Islet of Langerhans (tissue), 1 donor: ENCODE data around the gene C12orf42.

Experiments used
- FAIRE-seq: peaks from one replicate; lab custom pipeline; 2011; peaks lifted over from hg19 to GRCh38; lab: Jason Lieb, UNC

The C12orf42 gene

DNA sequence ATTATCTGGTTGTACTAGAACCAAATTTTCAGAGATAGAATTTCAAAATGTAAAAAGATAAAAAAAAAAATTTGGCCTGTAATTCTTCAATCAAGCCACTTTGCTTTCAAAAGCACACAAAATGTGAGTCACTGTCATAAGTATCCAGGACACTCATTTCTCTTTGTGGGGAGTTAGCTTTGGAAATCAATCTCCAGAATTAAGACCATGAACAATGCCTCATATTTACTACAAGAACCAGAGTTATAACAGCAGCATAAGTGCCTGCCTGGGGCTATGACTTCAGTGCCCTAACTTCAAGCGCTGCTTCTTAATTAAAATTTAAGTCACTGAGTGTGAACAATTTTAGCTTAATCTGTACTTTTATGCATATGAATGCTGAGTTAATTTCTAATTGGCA is 162.1 kb downstream of the C12orf42 start:
- FAIRE-seq = no peak

DNA sequence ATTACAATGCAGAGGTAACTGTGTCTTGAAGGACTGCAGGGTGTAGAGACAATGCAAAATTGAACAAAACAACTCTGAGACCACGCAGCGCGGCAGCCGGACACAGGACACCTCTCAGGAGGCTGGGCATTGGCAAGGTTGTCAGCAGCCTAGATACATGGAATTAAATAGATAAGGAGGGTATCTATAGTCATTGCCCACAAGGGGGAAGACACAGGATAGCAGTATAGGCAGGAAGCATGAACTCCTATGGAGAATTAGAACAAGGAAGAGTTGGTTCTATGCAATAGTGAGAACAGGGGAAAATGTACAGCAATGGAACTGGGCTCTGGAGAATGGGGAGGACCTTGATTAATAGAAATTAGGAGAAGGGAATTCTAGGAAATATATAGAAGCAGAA is 164.1 kb downstream of the C12orf42 start:
- FAIRE-seq = no peak

DNA sequence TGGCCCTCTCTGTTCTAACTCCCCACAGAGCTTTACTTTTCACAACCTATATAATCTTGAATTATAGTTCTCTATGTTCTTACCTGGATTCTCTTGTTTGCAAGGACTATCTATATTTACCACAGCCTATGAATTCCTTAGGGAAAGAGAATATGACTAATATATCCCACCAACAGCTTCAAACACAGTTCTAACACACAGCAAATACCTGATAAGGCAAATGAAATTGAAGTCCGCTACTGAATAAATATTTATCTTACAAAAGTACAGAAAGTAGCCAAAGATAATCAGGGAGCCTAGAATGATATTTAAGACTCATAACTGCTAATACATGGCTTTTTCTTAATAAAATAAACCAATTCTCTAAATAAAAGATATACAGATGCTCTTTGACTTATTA is 165.1 kb downstream of the C12orf42 start:
- no peak for FAIRE-seq

DNA sequence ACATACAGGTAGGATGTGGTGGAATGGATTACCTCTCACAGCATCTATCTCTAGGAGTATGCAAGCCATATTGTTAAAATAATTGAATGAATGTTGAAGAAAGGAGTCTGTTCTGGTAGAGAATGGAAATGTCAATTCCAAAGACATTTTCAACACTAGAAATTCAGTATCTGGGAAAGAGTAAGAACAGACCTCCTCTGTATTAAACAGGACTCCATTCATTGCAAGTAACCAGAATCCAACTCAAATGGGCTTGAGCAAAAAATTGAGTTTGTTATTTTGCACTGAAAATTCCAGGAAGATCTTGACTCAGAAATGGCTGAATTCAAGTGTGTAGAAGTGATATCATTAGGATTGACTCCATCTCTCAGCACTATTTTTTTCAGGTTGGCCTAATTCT is 168.1 kb downstream of the C12orf42 start:
- FAIRE-seq = no peak

DNA sequence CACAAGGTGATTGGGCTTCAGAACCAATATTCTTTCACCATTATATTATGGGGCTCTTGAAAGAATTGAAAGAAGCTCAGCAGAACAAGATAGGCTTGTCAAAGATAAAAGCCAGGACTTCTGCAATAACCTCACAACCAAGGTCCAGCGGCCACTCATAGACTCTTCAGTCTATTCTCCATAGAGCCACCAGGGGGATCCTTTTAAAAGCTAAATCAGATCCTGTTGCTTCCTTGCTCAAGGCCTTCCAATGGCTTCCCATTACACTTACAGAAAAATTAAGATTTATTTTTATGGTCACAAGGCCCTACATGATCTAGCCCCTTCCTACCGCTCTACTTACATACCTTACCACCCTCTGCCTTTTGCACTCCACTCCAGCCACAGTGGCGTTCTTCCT is 169.6 kb downstream of the C12orf42 start:
- no peak for FAIRE-seq

DNA sequence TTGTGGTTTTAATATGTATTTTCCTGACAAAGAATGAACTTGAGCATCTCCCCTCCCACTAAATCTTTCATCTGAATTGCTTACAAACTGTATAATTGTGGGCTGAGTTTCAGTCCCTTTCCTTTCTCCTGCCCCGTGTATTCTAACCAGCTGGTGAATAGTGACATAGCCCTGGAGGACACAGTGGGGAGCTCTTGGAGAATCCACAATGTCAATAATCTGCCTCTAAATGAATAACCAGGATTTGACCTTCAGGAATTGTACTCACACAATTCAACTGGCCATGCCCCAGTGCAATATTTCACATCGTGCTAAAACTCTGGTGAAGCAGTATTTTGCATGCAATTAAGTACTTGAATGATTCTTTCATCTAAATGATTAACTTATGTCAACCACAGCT is 177.2 kb downstream of the C12orf42 start:
- FAIRE-seq = no peak

DNA sequence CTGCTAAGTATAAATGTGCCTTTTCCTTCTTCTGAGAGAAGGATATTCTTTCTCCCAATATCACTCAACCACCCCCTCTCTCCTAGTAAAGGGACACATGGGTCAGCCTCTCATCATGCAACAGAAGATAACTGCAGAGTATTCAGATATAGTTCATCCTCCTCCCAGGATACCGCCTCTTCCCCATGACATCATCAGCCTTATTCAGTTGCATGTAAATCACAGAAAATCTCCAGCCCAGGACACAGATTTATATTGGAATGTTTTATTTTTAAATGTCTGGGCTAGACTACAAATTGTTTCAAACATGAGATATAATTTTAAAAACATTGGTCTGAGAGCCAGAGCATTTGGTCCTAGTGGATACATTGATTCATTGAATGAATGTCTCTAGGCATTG is 178.5 kb downstream of the C12orf42 start:
- FAIRE-seq = no peak

DNA sequence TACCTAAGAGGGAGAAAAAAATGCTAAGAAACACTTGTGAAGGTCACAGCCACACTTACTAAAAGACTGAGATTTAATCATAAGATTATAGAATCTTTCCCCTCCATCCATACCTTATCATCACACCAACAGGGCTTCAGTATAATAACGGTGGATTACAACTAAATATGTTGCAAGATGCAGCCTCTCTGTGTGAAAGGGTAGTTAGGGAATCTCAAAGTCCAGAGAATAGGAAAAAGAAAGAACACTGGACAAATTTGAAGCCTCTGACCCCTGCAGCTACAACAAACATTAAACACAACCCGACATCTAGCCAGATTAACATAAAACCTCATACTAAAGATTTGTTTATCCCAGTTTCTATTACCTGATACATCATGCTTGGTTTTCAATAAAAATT is 181.0 kb downstream of the C12orf42 start:
- FAIRE-seq = no peak

DNA sequence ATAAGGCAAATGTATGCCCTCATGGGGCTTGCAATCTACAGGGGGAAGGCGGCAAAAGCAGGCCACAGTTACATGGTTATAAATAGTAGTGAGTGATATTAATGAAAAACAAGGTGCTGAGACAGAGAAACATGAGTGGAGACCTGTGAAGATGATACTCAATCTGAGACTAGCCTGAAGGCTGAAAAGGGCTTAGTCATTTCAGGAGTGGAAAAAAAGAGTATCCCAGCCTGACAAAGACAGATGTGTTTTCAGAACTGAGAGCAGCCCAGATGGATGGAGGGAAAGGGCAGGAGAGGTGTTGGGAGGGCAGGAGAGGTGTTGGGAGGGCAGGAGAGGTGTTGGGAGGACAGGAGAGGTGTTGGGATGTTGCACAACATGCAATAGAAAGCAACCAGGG is 181.9 kb downstream of the C12orf42 start:
- no peak for FAIRE-seq

DNA sequence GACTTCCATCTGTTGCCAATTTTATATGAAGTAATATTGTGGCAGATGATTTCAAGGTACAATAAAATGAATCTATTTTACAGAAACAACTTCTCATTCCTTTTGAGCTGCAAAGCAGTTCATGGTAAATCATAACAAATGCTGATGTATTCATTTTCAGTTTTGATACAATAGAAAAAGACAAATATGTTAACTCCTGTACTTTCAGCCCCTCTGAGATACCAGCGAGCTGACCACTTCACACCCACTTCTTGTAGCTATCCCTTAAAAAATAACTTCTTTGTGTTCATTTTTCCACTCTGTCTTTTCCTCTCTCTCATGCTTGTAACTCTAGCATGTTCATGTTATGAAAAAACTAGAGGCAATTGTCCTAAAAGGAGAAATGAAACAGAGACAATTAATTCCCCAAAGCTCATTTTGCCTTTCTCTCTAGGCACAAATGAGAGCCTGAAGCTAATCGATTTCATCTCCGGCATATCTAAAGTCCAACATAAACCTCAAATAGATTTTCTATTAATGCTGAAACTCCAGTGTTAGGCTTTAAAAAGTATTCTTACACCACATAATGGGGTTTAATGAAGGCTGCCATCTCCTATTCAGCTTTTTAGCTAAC is 182.9 kb downstream of the C12orf42 start:
- no peak for FAIRE-seq

DNA sequence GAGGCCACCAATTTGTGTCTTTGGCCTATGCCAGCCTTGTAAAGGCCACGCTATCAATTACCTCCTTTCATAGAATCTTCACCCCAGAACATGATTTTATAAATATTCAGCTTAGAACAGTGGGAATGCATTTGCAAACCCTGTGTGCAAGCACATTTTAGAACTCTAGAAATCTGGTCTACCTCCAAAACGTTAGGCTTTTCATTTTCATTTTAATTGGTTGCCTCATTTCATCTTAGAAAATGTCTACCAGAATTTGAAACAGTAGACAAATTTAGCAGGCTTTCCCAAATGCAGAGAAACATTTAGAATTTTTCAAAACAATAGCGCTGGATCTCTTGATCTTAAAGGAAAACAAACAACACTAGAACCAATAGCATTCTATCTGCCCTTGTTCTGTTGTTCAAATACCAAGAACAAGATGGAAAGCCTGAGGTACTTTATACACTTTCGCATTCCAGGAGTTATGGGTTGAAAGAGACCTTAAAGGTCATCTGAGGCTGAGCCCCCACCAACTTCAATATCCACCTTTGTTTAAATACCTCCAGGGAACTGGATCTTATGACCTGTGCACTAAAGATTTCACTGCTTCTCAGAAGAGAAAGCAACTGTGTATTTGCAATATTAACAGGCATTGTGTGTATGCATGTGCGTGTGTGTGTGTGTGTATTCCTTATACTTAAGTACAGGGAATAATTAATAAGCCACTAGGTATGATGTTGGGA is 185.1 kb downstream of the C12orf42 start:
- FAIRE-seq = no peak

DNA sequence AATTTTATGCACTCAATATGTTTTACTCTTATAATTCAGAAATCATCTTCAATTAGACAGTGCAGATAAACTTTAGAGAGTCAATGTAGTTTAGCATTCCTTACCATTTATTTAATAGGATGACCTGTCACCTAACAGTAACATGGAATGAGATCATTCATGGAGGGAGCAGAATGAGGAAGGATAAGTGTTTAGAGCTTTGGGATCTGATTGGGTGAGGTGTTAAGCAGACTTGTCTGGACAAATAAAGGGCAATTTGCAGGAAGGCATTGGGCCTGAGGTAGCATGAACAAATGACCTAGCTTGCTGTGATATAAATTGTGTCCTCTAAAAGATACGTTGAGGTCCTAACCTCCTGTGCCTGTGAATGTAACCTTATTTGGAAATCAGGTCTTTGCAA is 187.4 kb downstream of the C12orf42 start:
- FAIRE-seq = no peak

DNA sequence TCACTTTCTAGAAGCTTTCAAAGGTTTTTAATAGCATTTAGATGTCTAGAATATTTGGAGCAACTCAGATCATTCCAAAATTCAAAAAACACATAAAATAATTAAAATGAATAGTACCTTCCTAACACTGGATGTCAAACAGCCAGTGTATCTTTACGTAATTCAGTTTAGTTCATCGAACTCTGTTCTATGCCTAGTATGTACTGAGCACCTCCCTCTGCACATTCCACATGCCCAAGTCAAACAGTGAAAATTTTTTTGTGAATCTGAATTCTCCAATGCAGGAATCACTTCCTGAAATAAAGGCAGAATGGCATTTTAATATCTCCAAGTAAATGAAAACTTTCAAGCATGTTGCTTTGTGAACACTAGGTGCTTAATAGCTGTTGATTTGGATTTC is 192.3 kb downstream of the C12orf42 start:
- FAIRE-seq = no peak

DNA sequence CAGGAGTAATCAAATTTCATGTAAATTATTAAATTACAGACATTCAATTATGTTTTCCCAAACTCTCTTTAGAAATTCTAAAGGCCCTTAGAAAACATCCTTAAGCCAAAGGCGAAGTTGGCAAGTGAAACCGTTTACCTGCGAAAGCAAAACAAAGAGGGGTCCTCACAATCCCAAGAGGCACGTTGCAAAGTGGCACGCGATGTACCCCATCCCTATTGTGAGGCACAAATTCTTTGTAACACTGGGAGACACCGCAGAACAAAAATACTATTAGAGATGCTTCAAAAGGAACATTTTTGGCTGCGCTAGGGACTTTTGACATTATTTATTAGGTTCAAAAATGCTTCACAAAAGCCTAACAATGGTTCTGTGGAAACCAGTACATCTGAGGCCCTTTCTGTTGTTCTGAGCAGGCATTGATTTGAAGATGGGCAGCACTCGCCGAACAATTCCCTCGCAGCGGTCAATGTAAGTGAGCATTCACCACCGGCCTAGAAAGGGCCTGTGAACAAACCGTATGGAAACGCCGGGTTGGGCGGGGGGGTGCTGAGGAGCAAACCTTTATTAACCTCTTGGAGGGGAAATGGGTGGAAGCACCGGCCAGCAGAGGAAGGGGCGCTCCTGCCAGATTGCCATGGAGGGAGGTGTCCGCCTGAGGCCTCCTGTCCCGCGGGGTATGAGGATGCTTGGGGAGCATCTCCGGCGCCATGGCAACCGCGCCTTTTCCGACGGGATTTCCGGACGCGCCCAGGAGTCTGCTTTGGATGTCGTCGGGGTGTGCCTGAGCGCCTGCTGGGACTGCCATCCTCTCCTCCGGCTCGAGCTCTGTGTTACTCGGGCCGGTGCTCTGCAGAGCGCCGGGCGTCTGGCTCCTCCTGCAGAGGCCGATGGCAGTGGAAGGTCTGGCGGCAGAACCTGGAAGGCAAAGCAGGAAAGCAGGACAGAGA is 193.9 kb downstream of the C12orf42 start:
- FAIRE-seq = no peak

DNA sequence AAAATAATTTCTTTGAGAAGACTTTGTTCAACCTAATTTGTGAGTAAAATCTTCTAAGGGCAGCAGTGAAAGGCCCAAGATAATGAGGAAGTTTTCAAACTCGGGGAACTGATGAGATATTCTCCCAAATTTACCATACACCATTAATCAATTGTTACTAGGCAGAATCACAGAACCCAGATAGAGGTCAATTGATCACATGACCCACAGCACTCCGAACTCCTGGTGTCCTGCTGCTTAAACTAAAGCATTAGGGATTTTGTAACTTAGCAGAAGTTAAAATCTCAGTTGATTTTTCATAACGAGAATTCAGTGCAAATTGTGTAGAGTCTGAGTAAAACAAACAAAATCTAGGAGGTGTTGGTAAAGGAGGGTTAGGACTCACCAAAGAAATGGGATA is 207.8 kb downstream of the C12orf42 start:
- FAIRE-seq = no peak

DNA sequence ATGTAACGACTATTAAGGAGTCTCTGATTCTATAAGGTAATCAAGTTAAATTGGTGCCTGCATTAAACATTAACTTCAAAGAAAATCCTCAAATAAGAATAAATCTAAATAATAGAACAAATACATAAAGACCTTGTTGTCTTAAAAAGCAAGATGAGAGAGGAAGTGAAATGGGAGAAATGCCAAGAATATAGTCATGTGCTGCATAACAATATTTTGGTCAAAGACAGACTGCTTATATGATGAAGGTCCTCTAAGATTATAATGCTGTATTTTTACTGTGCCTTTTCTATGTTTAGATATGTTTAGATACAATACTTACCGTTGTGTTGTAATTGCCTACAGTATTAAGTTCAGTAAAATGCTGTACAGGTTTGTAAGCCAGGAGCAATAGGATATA is 213.6 kb downstream of the C12orf42 start:
- peak; percentile 21 for FAIRE-seq

DNA sequence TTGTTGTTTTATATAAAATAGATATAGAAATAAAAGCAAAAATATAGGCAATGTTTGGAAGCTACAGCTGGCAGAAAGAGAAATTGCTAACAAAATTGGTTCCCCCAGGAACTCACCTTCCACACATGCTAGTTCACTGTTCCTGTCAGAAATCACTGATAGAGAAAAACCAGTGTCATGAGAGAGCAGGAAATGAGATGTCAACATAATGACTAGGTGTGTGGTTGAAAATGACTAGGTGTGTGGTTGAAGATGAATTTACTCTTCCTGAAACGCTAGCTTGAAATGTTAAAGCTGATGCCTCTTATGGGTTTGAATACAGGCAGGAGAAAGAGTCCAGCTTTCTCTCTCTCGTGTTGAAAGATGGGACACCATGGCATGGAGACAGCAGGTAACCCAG is 216.3 kb downstream of the C12orf42 start:
- FAIRE-seq = no peak

DNA sequence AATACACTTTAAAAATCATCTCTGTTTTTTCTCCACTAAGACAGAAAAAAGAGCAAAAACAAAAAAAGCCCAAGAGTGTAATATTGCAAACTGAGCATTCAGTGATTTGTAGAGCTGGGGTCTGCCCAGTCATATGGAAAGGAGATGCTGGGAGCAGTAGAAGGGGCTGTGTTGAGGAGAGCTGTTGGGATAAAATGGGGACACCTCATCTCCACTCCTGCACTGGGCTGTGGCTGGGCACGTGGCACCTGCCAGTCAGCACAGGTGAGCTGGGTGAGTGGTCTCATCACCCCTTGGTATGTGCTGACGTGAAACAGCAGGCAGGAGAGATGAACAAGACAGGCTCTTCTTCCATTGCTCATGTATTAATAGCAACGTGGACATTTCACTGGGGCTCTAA is 217.4 kb downstream of the C12orf42 start:
- no peak for FAIRE-seq

DNA sequence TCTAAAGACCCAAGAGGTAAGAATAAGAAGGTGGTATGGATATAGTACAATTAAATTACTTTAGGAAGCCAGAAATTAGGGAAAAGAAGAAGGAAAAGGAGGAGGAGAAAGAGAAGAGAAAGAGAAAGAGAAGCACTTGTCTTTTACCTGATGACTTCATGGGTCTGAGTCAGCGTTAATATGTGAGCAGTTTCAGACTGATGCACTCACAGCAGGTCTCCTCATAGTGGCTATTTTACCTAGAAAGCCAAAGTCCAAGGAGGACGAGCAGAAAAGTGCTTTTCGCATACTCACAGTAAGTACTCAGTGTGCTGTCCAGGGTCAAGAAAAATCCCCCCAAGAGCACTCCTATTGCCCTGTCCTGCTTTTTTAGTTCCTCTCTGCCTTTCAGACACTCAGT is 222.1 kb downstream of the C12orf42 start:
- FAIRE-seq = peak; percentile 93

DNA sequence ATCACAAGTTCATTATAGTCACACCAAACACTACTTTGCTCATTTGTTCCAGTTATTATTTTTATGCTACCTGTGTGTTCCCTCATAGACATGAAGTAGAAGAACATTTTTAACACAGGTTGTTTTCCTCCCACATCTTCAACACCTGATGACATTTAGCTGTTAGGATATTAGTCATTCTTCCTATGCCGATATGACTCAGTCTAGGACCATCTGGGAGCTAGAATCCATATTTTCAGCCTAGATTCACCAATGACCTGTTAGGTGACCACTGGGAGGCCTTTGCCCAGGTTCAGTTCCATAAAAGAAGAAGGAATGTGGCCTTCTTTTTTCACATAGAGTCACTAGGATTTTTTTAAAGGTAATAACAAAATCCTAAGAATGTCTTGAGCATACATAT is 222.8 kb downstream of the C12orf42 start:
- FAIRE-seq = no peak

DNA sequence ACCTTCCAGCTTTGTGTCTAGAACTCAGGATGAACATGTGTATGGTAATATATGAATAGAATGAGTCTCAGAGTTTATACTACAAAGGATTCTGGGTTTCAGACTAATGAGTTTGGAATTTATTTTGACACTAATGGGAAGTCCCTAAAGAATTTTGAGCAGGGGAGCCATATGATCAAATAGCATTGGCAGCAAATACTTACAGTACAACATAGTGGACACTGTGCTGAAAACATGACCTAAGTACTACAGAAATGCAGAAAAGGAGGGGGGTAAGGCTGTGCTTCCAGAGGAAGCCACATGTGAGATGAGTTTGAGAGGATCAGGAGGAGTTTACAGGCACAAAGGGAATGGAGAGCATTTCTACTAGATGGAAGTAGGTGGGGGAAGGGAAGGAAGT is 225.8 kb downstream of the C12orf42 start:
- FAIRE-seq = no peak

DNA sequence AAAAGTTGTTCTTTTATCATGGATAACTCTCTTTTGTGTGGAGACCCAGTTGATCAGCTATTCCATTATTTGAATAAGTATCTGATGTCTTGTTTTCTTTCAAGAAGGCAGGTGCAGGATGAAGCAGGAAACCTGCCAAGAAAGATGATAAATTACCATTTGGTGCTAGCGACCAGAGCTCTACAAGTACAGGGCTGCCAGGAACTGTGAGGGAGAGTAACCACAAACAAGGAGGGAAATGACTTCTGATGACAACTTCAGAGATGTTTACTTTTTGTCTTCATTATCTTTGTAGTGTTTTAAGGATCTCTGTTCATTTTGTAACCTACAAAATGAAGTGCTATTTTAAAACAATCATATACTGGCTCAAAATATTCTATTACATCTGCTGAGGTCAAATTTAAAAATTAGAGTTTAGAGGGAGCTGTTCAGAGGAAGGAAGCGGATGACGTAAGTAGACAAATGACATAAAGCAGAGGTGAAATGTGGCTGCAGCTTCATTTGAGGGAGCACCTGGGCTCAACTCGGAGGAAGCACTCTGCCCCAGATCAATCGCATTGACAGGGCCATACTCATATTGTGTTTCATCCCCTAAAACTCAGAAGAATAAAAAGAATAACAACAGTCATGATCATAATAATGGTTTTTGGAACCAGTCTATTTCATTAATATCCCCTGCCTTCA is 226.8 kb downstream of the C12orf42 start:
- FAIRE-seq = peak; percentile 21

DNA sequence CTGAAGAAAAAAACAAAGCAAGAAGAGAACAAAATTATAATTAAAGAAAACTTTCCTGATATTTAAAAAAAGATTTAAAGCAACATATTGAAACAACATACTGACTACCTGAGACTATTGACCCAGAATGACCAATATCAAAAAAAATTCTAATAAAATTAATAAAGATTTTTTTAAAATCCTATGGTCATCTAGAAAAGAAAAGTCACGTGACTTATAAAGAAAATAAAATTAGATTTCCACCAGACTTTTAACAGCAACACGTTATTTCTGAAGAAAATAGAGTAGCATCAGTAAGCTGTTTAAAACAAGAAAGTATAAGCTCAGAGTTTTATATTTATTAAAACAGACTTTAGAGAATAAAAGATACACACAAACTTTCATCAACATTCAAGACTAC is 238.0 kb downstream of the C12orf42 start:
- FAIRE-seq = no peak
